HG03108 (cell line): ENCODE results near the gene ECI2.
"Not testable (repeated sequence)": the region's sequence is repeated elsewhere in the genome, so short reads cannot be mapped to it uniquely, and the experiment has no call there.

ENCODE experiments used
- ATAC-seq: cut with Tn5 transposase; IDR thresholded peaks from one replicate; pipeline ENCODE4 v1.9.1; 2021; ENCODE audit warnings: moderate library complexity; ENCODE audit not compliant: unreplicated experiment

The ECI2 gene

DNA sequence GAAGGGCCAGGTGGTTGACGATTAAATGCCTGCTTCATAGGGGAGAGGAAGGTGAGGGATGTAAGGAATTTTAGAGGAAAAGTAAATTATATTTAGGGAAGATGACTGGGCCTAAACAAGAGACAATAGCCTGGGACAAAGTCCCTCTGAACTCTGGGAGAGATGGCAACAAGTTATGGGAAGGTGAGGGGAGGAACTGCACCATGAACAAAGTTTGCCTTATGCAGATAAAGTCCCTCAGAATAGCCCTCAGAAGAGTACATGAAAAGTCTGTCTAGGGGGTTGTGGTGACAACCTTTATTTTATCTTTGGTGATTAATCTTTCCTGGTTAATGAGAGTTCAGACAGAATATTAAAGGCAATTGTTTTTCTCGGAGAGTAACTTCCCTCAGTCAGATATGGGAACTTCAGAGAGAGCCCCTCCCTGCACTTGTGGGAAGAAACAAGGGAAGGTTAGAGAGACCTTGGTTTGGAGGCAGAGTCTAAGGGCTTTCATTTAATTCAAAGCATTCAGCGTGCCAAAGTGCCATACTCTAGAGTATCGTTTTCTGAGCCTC, 29.3 kb downstream of the ECI2 start:
- ATAC-seq: no peak

DNA sequence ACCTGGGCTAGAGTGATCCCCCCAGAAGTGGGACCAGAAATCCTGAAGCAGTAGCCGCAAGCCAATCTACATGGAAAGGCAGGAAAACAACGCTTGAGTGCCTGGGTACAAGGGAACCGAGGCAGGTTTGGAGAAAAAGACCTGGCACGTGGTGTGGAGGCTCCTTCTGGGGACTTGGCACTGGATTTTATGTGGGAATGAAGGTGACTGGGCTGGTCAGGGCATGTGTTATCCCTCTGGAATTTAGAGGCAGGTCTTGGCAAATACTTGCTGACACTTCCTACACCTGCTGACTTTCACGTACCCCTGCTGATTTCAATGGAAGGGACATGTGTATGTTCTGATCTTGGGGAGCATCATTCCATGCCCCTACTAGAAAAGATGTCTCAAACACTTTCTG, 31.4 kb downstream of the ECI2 start:
- no peak for ATAC-seq

DNA sequence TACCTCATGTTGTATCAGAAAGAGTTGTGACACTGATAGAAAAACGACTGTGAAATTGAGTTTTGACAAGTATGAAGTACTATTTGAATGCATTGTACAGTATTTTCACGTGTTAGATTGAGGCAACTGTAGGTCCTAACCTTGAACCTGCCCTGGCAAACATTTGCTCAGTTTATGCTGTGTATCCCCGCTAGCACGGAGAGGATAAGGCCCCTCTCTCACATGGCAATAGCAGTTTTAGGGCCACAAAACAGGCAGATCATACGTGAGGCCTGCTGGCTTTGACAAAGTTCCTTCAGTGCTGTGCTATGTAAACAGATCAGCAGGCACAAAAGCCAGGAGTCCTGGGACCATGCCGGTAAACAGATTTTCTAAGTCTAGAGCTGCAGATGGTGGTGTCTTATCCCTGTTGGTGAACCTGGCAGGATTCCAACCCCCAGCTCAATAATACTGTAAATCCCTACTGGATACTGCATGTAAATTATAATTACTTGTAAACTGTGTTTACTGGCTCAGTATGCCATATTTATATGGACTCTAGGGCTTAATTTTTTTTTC, 32.6 kb downstream of the ECI2 start:
- no peak for ATAC-seq

GRCh38 chr6:4101298-4101697, 34.1 kb downstream of the ECI2 start:
- ATAC-seq: no peak

DNA sequence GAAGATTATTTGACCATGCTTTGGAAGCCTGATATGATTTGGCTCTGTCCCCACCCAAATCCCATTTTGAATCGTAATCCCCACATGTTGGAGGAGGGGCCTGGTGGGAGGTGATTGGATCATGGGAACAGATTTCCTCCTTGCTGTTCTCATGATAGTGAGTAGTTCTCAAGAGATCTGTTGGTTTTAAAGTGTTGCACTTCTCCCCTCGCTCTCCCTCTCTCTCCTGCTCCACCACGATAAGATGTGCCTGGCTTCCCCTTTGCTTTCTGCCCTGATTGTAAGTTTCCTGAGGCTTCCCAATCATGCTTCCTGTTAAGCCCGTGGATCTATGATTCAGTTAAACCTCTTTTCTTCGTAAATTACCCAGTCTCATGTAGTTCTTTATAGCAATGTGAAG, 34.7 kb downstream of the ECI2 start:
- ATAC-seq: no peak

DNA sequence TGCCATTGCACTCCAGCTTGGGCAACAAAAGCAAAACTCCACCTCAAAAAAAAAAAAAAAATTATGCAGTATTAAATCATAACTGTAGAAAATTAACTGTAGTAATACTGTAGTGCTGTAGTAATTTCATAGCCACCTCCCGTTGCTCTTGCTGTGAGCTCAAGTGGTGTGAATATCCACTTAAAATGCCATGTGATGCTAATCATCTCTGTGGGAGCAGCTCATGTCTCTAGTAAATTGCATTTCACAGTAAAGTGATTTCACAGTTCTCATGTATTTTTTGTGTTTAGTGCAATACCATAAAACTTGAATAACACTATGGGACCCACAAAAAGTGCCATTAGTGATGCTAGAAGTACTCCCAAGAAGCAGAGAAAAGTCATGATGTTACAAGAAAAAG, 42.1 kb downstream of the ECI2 start:
- no peak for ATAC-seq

- ATAC-seq: no peak
Measured at GRCh38 chr6:4091941-4092340, 43.4 kb downstream of the ECI2 start.

DNA sequence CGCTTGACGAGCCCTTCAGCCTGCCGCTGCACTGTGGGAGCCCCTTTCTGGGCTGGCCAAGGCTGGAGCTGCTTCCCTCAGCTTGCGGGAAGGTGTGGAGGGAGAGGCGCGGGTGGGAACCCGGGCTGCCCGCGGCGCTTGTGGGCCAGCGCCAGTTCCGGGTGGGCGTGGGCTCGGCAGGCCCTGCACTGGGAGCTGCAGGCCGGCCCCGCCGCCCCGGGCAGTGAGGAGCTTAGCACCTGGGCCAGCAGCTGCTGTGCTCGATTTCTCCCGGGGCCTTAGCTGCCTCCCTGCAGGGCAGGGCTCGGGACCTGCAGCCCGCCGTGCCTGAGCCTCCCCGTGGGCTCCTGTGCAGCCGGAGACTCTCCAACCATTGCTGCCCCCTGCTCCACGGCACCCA, 45.3 kb downstream of the ECI2 start:
- not testable (repeated sequence) for ATAC-seq

DNA sequence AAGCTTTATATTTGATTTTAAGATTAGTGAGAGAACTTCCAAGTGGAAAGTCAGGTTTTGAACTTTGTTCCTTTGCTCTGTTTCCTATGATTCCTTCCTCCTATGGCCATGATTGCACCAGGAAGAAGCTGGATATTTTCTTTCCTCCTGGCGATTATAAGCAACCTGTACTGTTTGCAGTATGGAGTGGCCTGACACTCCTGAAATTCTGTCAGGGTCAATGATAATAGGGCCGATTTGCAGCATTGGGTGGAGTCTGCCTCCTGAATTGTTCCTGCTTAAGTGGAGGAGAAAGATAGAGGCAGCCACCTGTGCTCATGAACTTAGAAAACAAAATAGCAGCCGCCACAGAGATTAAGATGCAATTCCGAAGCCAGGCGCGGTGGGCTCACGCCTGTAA, 46.7 kb downstream of the ECI2 start:
- ATAC-seq: no peak

- ATAC-seq: no peak
Measured at GRCh38 chr6:4085332-4085700, 50.1 kb downstream of the ECI2 start.

GRCh38 chr6:4084444-4085331, 50.7 kb downstream of the ECI2 start:
- ATAC-seq: no peak

DNA sequence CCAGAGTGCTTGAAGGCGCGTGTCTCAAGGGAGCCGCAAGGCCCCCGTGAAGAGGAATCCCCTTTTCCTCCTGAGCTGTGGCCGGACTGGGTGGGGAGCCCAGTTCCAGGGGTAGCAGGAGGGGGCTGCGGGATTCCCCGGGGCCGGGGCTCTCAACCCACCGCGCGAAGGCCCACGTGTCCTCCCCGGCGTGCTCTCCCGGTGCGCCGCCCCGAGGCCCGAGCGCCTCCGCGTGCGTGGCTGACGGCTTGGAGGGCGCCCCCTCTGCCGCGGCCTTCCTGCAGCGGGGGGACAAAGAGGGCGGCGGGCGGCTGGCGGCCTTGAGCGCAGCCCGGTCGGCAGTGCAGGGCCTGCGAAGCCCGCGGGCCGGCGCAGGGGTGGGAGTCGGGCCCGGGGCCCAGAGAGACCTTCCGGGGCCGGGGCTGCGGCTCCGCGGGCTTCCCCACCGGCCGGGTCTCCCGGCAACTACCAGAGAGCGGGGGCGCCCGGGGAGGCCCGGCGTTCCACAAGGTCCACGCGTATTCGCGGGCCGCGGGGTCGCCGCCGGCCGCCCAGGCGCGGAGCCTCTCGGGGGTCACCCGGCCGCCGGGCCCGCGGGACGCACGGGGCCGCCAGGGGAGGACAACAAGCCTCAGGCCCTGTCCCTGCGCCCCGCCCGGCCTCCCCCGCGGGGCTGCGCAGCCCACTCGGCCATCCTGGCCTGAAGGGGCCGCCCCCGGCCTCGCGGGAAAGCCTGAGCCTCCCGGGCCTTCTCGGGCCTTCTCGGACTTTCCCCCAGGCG, 56.5 kb downstream of the ECI2 start, which contains the start of gene FAM217A:
FAM217A (minus strand) TSS at position 447 of the 781 bp plus-strand sequence. CDS start 1,723 bp downstream, outside the sequence.
- no peak for ATAC-seq

DNA sequence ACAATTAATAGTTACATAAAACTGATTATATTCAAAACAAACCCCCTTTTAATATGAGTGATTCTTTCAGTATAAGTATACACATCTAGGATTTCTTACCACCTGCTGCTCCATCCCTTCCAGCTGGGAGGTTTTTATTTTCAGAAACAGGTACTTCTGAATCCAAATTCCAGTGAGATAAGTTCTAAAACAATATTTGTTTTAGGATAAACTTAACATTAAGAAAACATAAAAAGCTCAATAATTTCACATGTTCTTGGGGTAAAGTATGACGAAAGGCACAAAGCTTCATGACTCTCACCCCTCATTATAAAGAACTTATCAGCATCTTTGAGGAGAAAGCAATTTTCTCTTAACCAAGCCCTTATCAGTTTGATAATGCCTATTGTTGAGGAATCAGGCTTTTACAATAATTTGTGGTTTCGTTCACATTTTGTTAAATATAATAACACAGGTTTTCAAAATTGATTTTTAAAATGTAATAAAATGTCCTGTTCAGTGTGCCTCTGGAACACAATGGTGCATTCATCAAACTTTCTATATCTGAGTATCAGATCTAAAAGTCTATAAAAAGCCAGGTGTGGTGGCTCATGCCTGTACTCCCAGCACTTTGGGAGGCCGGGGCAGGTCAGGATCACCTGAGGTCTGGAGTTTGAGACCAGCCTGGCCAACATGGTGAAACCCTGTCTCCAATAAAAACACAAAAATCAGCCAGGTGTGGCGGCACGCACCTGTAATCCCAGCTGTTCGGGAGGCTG, 60.7 kb downstream of the ECI2 start:
- ATAC-seq: no peak

GRCh38 chr6:4071330-4071729, 64.0 kb downstream of the ECI2 start:
- no peak for ATAC-seq

- ATAC-seq: no peak
Measured at GRCh38 chr6:4069199-4069598, 66.2 kb downstream of the ECI2 start.

- no peak for ATAC-seq
Measured at GRCh38 chr6:4067673-4068072, 67.7 kb downstream of the ECI2 start.

DNA sequence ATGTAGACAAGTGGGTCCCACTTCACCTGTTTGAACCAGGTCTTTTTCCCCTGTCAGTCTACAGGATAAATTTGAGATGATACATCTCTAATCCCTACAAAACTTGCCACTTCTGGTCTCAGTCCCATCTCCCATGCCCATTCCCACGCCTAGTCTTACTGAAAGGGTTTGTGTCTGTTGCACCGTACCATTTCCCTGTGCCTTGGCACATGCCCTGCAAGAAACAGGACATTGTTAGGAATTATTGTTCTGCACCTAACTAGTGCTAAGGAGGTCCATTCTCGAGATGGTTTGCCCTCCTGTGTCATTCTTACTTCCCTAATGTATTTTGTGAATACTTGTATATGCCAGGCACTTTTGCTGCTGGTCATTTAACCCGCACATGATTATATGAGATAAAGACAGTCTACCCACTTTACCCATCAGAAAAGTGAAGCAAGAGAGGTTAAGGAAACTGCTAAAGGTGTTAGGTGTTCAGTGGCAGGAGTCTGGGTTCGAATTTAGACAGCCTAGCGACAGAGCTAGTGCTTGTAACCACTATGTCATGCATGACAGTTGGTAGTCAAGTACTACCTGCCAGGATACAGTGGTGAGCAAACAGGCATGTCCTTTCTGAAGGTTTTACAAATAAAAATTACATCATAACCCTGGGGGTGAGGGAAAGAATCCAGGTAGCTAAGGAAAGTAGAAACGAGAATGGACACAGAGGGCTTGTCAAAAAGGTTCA, 69.2 kb downstream of the ECI2 start:
- no peak for ATAC-seq
